ENCODE measurements around the gene DHDH. TPM values are rescaled to one million over a fixed set of nuclear protein-coding genes. Genes with fewer than 3 reads are reported as not detected.

Gene DHDH
- total RNA-seq, 1 experiment from 2014 or later = not detected

Other genes with a start within 250 kb of the DHDH start
- 0.08 and 0.30 TPM in 2 replicates for gene FUT2, start 237.7 kb upstream of the DHDH start, total RNA-seq (2014; rRNA removed; shearing (Covaris generic))
- gene MAMSTR, start 214.0 kb upstream of the DHDH start, total RNA-seq (2014; rRNA removed; shearing (Covaris generic)) = 19.5 and 24.5 TPM in 2 replicates
- 0.99 and 1.5 TPM in 2 replicates for gene RASIP1, start 193.1 kb upstream of the DHDH start, total RNA-seq (2014; rRNA removed; shearing (Covaris generic))
- gene IZUMO1, start 186.8 kb upstream of the DHDH start, total RNA-seq (2014; rRNA removed; shearing (Covaris generic)) = not detected in 2 replicates
- gene FUT1, start 181.1 kb upstream of the DHDH start, total RNA-seq (2014; rRNA removed; shearing (Covaris generic)) = not detected in 2 replicates
- gene FGF21, start 178.2 kb upstream of the DHDH start, total RNA-seq (2014; rRNA removed; shearing (Covaris generic)) = not detected in 2 replicates
- gene BCAT2, start 122.7 kb upstream of the DHDH start, total RNA-seq (2014; rRNA removed; shearing (Covaris generic)) = 31.7 and 36.0 TPM in 2 replicates
- not detected in 2 replicates for gene HSD17B14, start 97.2 kb upstream of the DHDH start, total RNA-seq (2014; rRNA removed; shearing (Covaris generic))
- 19.3 and 26.6 TPM in 2 replicates for gene PLEKHA4, start 65.1 kb upstream of the DHDH start, total RNA-seq (2014; rRNA removed; shearing (Covaris generic))
- 11.1 and 12.5 TPM in 2 replicates for gene PPP1R15A, start 61.3 kb upstream of the DHDH start, total RNA-seq (2014; rRNA removed; shearing (Covaris generic))
- gene TULP2, start 35.0 kb upstream of the DHDH start, total RNA-seq (2014; rRNA removed; shearing (Covaris generic)) = not detected in 2 replicates
- 91.2 and 97.1 TPM in 2 replicates for gene NUCB1, start 33.4 kb upstream of the DHDH start, total RNA-seq (2014; rRNA removed; shearing (Covaris generic))
- 49.1 and 56.9 TPM in 2 replicates for gene BAX, start 21.2 kb downstream of the DHDH start, total RNA-seq (2014; rRNA removed; shearing (Covaris generic))
- gene FTL, start 31.6 kb downstream of the DHDH start, total RNA-seq (2014; rRNA removed; shearing (Covaris generic)) = 1,133 and 1,259 TPM in 2 replicates
- 38.9 and 42.8 TPM in 2 replicates for gene GYS1, start 59.6 kb downstream of the DHDH start, total RNA-seq (2014; rRNA removed; shearing (Covaris generic))
- 139 and 152 TPM in 2 replicates for gene RUVBL2, start 60.2 kb downstream of the DHDH start, total RNA-seq (2014; rRNA removed; shearing (Covaris generic))
- gene LHB, start 83.4 kb downstream of the DHDH start, total RNA-seq (2014; rRNA removed; shearing (Covaris generic)) = not detected in 2 replicates
- gene CGB3, start 90.6 kb downstream of the DHDH start, total RNA-seq (2014; rRNA removed; shearing (Covaris generic)) = not detected in 2 replicates
- not detected in 2 replicates for gene CGB2, start 98.2 kb downstream of the DHDH start, total RNA-seq (2014; rRNA removed; shearing (Covaris generic))
- not detected in 2 replicates for gene CGB1, start 103.2 kb downstream of the DHDH start, total RNA-seq (2014; rRNA removed; shearing (Covaris generic))
- gene CGB5, start 110.1 kb downstream of the DHDH start, total RNA-seq (2014; rRNA removed; shearing (Covaris generic)) = not detected in 2 replicates
- not detected in 2 replicates for gene CGB8, start 115.4 kb downstream of the DHDH start, total RNA-seq (2014; rRNA removed; shearing (Covaris generic))
- not detected in 2 replicates for gene CGB7, start 124.0 kb downstream of the DHDH start, total RNA-seq (2014; rRNA removed; shearing (Covaris generic))
- gene NTF4, start 131.1 kb downstream of the DHDH start, total RNA-seq (2014; rRNA removed; shearing (Covaris generic)) = not detected in 2 replicates
- gene KCNA7, start 139.0 kb downstream of the DHDH start, total RNA-seq (2014; rRNA removed; shearing (Covaris generic)) = not detected in 2 replicates
- 241 and 253 TPM in 2 replicates for gene SNRNP70, start 151.8 kb downstream of the DHDH start, total RNA-seq (2014; rRNA removed; shearing (Covaris generic))
- 4.1 and 5.0 TPM in 2 replicates for gene LIN7B, start 180.7 kb downstream of the DHDH start, total RNA-seq (2014; rRNA removed; shearing (Covaris generic))
- gene C19orf73, start 185.4 kb downstream of the DHDH start, total RNA-seq (2014; rRNA removed; shearing (Covaris generic)) = 0.99 and 1.7 TPM in 2 replicates
- gene PPFIA3, start 185.8 kb downstream of the DHDH start, total RNA-seq (2014; rRNA removed; shearing (Covaris generic)) = 20.8 and 27.1 TPM in 2 replicates
- 2.1 and 3.2 TPM in 2 replicates for gene HRC, start 221.7 kb downstream of the DHDH start, total RNA-seq (2014; rRNA removed; shearing (Covaris generic))
- gene TRPM4, start 224.1 kb downstream of the DHDH start, total RNA-seq (2014; rRNA removed; shearing (Covaris generic)) = 1.2 and 1.8 TPM in 2 replicates